Measurements from ENCODE around the gene REM2.

REM2 gene

GRCh38 chr14:22900081-22900799, 17.2 kb downstream of the REM2 start:
- Histone ChIP-seq H3K79me2 (ENCODE audit: low read length) (no peaks in the 10 kb centered on the region), H3K9me3 (replicated peaks; ENCODE audit: insufficient read depth, low read length) (no peaks in the 10 kb centered on the region), H3K4me3 (ENCODE audit: low read length) (no peak overlapping the region), H3F3A (ENCODE audit: insufficient read depth, low read length) (no peaks in the 10 kb centered on the region), H3K9me2 (replicated peaks; ENCODE audit: insufficient read depth, low read length) (no peaks in the 10 kb centered on the region), H3K4me1 (ENCODE audit: low read length) (no peaks in the 10 kb centered on the region), H3K9ac (ENCODE audit: low read length) (no peak overlapping the region), H3K4me2 (ENCODE audit: low read depth, low read length) (no peak overlapping the region), H3K27ac (ENCODE audit: low read length) (no peak overlapping the region), H2AFZ (ENCODE audit: low read length) (no peak overlapping the region), H4K20me1 (ENCODE audit: insufficient read depth, low read length) (no peaks in the 10 kb centered on the region), H3K27me3 (replicated peaks; ENCODE audit: insufficient read depth, low read length) (no peaks in the 10 kb centered on the region), H3K36me3 (replicated peaks; ENCODE audit: insufficient read depth, low read length) (no peaks in the 10 kb centered on the region)
- TF ChIP-seq CTCF (IDR thresholded peaks at IDR 0.05; ENCODE audit: low read length) (peak; percentile 35), EZH2phosphoT487 (IDR thresholded peaks at IDR 0.05; ENCODE audit: low read length) (no peak)
- DNase-seq, result peak; percentile 23

GRCh38 chr14:22901799-22902198, 18.8 kb downstream of the REM2 start:
- Histone ChIP-seq H3K4me1 (ENCODE audit: low read length) (no peaks in the 10 kb centered on the region), H3K27me3 (replicated peaks; ENCODE audit: insufficient read depth, low read length) (no peaks in the 10 kb centered on the region), H3K4me3 (ENCODE audit: low read length) (no peak overlapping the region), H3K4me2 (ENCODE audit: low read depth, low read length) (no peak overlapping the region), H3K79me2 (ENCODE audit: low read length) (no peaks in the 10 kb centered on the region), H3K36me3 (replicated peaks; ENCODE audit: insufficient read depth, low read length) (no peaks in the 10 kb centered on the region), H3K27ac (ENCODE audit: low read length) (no peak overlapping the region), H2AFZ (ENCODE audit: low read length) (no peak overlapping the region), H4K20me1 (ENCODE audit: insufficient read depth, low read length) (no peaks in the 10 kb centered on the region), H3K9ac (ENCODE audit: low read length) (no peak overlapping the region), H3K9me3 (replicated peaks; ENCODE audit: insufficient read depth, low read length) (no peaks in the 10 kb centered on the region), H3F3A (ENCODE audit: insufficient read depth, low read length) (no peaks in the 10 kb centered on the region), H3K9me2 (replicated peaks; ENCODE audit: insufficient read depth, low read length) (no peaks in the 10 kb centered on the region)
- TF ChIP-seq EZH2 (optimal IDR thresholded peaks at IDR 0.05; ENCODE audit: low read depth, low read length) (no peak), CTCF (IDR thresholded peaks at IDR 0.05; ENCODE audit: low read length) (no peak)
- no peak for DNase-seq

GRCh38 chr14:22903742-22904087, 20.7 kb downstream of the REM2 start:
- Histone ChIP-seq H3K4me1 (ENCODE audit: low read length) (no peaks in the 10 kb centered on the region), H3K4me2 (ENCODE audit: low read depth, low read length) (no peak overlapping the region), H3K27me3 (replicated peaks; ENCODE audit: insufficient read depth, low read length) (no peaks in the 10 kb centered on the region), H4K20me1 (ENCODE audit: insufficient read depth, low read length) (no peaks in the 10 kb centered on the region), H3K4me3 (ENCODE audit: low read length) (no peak overlapping the region), H3K9me3 (replicated peaks; ENCODE audit: insufficient read depth, low read length) (no peaks in the 10 kb centered on the region), H3K79me2 (ENCODE audit: low read length) (no peaks in the 10 kb centered on the region), H3K27ac (ENCODE audit: low read length) (no peak overlapping the region), H3K9ac (ENCODE audit: low read length) (no peak overlapping the region), H3F3A (ENCODE audit: insufficient read depth, low read length) (no peaks in the 10 kb centered on the region), H3K36me3 (replicated peaks; ENCODE audit: insufficient read depth, low read length) (no peaks in the 10 kb centered on the region), H3K9me2 (replicated peaks; ENCODE audit: insufficient read depth, low read length) (no peaks in the 10 kb centered on the region), H2AFZ (ENCODE audit: low read length) (no peak overlapping the region)
- TF ChIP-seq CTCF (IDR thresholded peaks at IDR 0.05; ENCODE audit: low read length) (no peak), EZH2 (optimal IDR thresholded peaks at IDR 0.05; ENCODE audit: low read depth, low read length) (no peak), EZH2phosphoT487 (IDR thresholded peaks at IDR 0.05; ENCODE audit: low read length) (no peak)
- no peak for DNase-seq
